ENCODE results near the gene ZNF365.

The ZNF365 gene

GRCh38 chr10:62373995-62374861, at the start of gene ZNF365:
ZNF365 (plus strand) TSS chr10:62374369; CDS start chr10:62376194, 1,825 bp downstream.
- Histone ChIP-seq H4K20me1 (no peaks in the 10 kb centered on the region), H3K9ac (no peak within 1 kb of the TSS), H3K27me3 (peaks cover 46% of the 10 kb centered on the region), H3K4me2 (peak within 1 kb of the TSS; percentile 75), H3K4me3 (peak within 1 kb of the TSS; percentile 58), H3K27ac (no peak within 1 kb of the TSS), H3K4me1 (no peaks in the 10 kb centered on the region), H3K9me3 (peaks cover 9% of the 10 kb centered on the region; the same call in 1 of the 2 replicates), H3K36me3 (no peaks in the 10 kb centered on the region)
- TF ChIP-seq Cebpa-rat (IDR thresholded peaks at IDR 0.05) = no peak

- H3K27me3 ChIP-seq = no peaks in the 10 kb centered on the region
- no peaks in the 10 kb centered on the region for H4K20me1 ChIP-seq
- H3K9me3 ChIP-seq = no peaks in the 10 kb centered on the region
- H3K9ac ChIP-seq = no peak overlapping the region
- H3K4me1 ChIP-seq = no peaks in the 10 kb centered on the region
- no peaks in the 10 kb centered on the region for H3K36me3 ChIP-seq
- H3K27ac ChIP-seq = no peak overlapping the region
- no peak overlapping the region for H3K4me3 ChIP-seq
- no peak overlapping the region for H3K4me2 ChIP-seq
- no peak for TF ChIP-seq Cebpa-rat (IDR thresholded peaks at IDR 0.05)
Measured at GRCh38 chr10:62326176-62326575, 48.0 kb upstream of the ZNF365 start.

GRCh38 chr10:62327885-62328284, 46.3 kb upstream of the ZNF365 start:
- TF ChIP-seq Cebpa-rat (IDR thresholded peaks at IDR 0.05) = no peak
- no peaks in the 10 kb centered on the region for H3K36me3 ChIP-seq

GRCh38 chr10:62330213-62330612, 44.0 kb upstream of the ZNF365 start:
- no peak overlapping the region for H3K4me3 ChIP-seq
- H3K36me3 ChIP-seq = no peaks in the 10 kb centered on the region
- H3K27ac ChIP-seq = no peak overlapping the region
- H3K4me1 ChIP-seq = peaks cover 12% of the 10 kb centered on the region; the same call in 1 of the 2 replicates
- H3K9me3 ChIP-seq = peaks cover 5% of the 10 kb centered on the region; the same call in 1 of the 2 replicates
- H3K9ac ChIP-seq = no peak overlapping the region
- no peak for TF ChIP-seq Cebpa-rat (IDR thresholded peaks at IDR 0.05)
- H4K20me1 ChIP-seq = no peaks in the 10 kb centered on the region
- no peaks in the 10 kb centered on the region for H3K27me3 ChIP-seq
- no peak overlapping the region for H3K4me2 ChIP-seq

More at GRCh38 chr10:62327885-62328284, 46.3 kb upstream of the ZNF365 start:
- Histone ChIP-seq H3K27me3 (no peaks in the 10 kb centered on the region), H3K9me3 (peaks cover 3% of the 10 kb centered on the region; the same call in 1 of the 2 replicates), H3K4me1 (no peaks in the 10 kb centered on the region), H3K27ac (no peak overlapping the region), H3K9ac (no peak overlapping the region), H4K20me1 (no peaks in the 10 kb centered on the region), H3K4me2 (no peak overlapping the region), H3K4me3 (no peak overlapping the region)

- Histone ChIP-seq H3K9ac (no peak overlapping the region), H3K4me2 (no peak overlapping the region), H3K9me3 (peaks cover 10% of the 10 kb centered on the region), H3K4me3 (no peak overlapping the region), H3K36me3 (no peaks in the 10 kb centered on the region), H3K4me1 (peaks cover 17% of the 10 kb centered on the region; the same call in 1 of the 2 replicates), H3K27me3 (no peaks in the 10 kb centered on the region), H3K27ac (no peak overlapping the region), H4K20me1 (no peaks in the 10 kb centered on the region)
- TF ChIP-seq Cebpa-rat (IDR thresholded peaks at IDR 0.05) = no peak
Measured at GRCh38 chr10:62332406-62332805, 41.8 kb upstream of the ZNF365 start.

- Histone ChIP-seq H3K9ac (no peak overlapping the region), H3K9me3 (peaks cover 13% of the 10 kb centered on the region), H3K36me3 (no peaks in the 10 kb centered on the region), H3K4me3 (no peak overlapping the region), H3K4me2 (no peak overlapping the region), H4K20me1 (no peaks in the 10 kb centered on the region), H3K27me3 (no peaks in the 10 kb centered on the region), H3K27ac (no peak overlapping the region), H3K4me1 (peaks cover 17% of the 10 kb centered on the region; the same call in 1 of the 2 replicates)
- TF ChIP-seq Cebpa-rat (IDR thresholded peaks at IDR 0.05) = no peak
Measured at GRCh38 chr10:62333135-62333889, 40.9 kb upstream of the ZNF365 start.

- no peak overlapping the region for H3K27ac ChIP-seq
- H3K4me2 ChIP-seq = no peak overlapping the region
- H4K20me1 ChIP-seq = no peaks in the 10 kb centered on the region
- H3K4me1 ChIP-seq = peaks cover 17% of the 10 kb centered on the region; the same call in 1 of the 2 replicates
- H3K9me3 ChIP-seq = peaks cover 16% of the 10 kb centered on the region
- no peak for TF ChIP-seq Cebpa-rat (IDR thresholded peaks at IDR 0.05)
- no peaks in the 10 kb centered on the region for H3K27me3 ChIP-seq
- H3K36me3 ChIP-seq = no peaks in the 10 kb centered on the region
- H3K4me3 ChIP-seq = no peak overlapping the region
- no peak overlapping the region for H3K9ac ChIP-seq
Measured at GRCh38 chr10:62333988-62334682, 40.0 kb upstream of the ZNF365 start.

GRCh38 chr10:62335326-62335725, 38.8 kb upstream of the ZNF365 start:
- Histone ChIP-seq H3K36me3 (no peaks in the 10 kb centered on the region), H3K27ac (no peak overlapping the region), H3K27me3 (no peaks in the 10 kb centered on the region), H3K4me3 (no peak overlapping the region), H3K4me2 (peak overlapping the region; percentile 25), H3K9ac (no peak overlapping the region), H3K9me3 (peaks cover 25% of the 10 kb centered on the region), H4K20me1 (no peaks in the 10 kb centered on the region), H3K4me1 (peaks cover 17% of the 10 kb centered on the region; the same call in 1 of the 2 replicates)
- no peak for TF ChIP-seq Cebpa-rat (IDR thresholded peaks at IDR 0.05)

GRCh38 chr10:62336404-62336803, 37.8 kb upstream of the ZNF365 start:
- Histone ChIP-seq H3K9ac (no peak overlapping the region), H3K4me2 (no peak overlapping the region), H3K36me3 (no peaks in the 10 kb centered on the region), H3K9me3 (peaks cover 36% of the 10 kb centered on the region), H3K27ac (no peak overlapping the region), H4K20me1 (no peaks in the 10 kb centered on the region), H3K4me1 (peaks cover 17% of the 10 kb centered on the region; the same call in 1 of the 2 replicates), H3K4me3 (no peak overlapping the region), H3K27me3 (no peaks in the 10 kb centered on the region)
- no peak for TF ChIP-seq Cebpa-rat (IDR thresholded peaks at IDR 0.05)

All from BLaER1 (cell line).